MM.1S (cell line): ENCODE data around the gene LPCAT2.

Experiments
- EZH2 ChIP-seq: fragments of 300-600 bp; sonication (generic); optimal IDR thresholded peaks from 2 replicates; pipeline ENCODE3; 2017; ENCODE audit warnings: low read depth, mild to moderate bottlenecking, antibody characterized with exemption, low read length, mixed read lengths
- TF ChIP-seq, protein P1 (sequence below): fragments of 300-600 bp; sonication (generic); IDR thresholded peaks from 2 replicates; pipeline ENCODE4 v1.5.1; 2016; ENCODE audit warnings: antibody characterized with exemption, low read length, mixed read lengths

DNA sequence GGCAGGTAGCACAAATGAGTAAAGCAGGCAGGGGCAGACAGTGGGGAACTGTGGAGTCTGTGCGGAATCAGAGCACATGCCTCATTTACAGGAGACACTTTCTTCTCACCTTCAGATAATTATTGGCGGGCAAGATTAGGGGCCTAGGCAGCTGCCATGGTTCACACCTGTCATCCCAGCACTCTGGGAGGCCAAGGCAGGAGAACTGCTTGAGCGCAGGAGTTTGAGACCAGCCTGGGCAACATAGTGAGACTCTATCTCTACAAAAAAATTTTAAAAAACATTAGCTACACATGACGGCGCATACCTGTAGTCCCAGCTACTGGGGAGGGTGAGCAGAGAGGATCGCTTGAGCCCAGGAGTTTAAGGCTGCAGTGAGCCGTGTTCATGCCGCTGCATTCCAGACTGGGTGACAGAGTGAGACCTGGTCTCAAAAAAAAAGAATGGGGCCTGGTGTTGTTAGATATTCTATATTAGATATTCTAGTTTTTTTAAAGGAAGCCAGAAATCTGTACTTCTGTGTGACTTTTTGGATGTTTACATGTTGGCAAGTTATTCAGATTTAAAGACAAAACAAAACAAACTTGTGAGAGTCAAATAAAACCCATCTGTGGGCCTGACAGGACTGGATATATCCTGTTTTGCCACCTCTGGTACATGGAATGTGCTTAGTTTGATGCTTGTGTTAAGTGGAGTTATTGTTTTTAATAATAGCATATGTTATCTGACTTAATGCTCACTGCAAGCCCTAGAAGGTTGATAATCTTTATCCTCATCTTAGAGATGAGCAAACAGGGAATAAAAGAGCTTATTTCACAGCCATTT lies 4.9 kb upstream of the LPCAT2 start:
- TF ChIP-seq, protein P1, sequence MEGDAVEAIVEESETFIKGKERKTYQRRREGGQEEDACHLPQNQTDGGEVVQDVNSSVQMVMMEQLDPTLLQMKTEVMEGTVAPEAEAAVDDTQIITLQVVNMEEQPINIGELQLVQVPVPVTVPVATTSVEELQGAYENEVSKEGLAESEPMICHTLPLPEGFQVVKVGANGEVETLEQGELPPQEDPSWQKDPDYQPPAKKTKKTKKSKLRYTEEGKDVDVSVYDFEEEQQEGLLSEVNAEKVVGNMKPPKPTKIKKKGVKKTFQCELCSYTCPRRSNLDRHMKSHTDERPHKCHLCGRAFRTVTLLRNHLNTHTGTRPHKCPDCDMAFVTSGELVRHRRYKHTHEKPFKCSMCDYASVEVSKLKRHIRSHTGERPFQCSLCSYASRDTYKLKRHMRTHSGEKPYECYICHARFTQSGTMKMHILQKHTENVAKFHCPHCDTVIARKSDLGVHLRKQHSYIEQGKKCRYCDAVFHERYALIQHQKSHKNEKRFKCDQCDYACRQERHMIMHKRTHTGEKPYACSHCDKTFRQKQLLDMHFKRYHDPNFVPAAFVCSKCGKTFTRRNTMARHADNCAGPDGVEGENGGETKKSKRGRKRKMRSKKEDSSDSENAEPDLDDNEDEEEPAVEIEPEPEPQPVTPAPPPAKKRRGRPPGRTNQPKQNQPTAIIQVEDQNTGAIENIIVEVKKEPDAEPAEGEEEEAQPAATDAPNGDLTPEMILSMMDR: no peak
- TF ChIP-seq EZH2: no peak
